NK-92 (cell line): ENCODE results near the gene NUDT7.

Experiments used
- DNase-seq: peaks from one replicate; lab custom pipeline; 2025; ENCODE audit not compliant: unreplicated experiment; lab: John Stamatoyannopoulos, UW

The NUDT7 gene

DNA sequence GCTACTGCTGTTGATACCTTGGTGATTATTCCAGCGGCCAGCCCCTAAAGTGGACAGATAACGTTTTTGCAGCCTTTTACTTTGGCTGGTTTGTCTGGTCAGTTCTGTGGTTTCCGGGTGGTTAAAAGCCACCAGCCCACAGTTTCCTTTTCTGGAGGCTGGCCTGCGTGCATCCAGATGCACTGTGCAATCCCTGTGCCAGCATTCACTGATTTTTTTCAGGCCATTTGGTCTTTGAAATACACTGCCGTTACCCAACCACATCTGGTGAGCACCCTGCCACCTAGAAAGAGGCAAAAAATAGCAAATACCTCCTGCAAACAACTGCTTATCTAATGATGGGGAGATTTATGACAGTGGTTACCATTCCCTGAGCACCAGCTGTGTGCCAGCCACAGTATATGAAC, 797 bp downstream of the NUDT7 start:
- no peak for DNase-seq

GRCh38 chr16:77724174-77724573, 1.9 kb downstream of the NUDT7 start:
- DNase-seq, result no peak

GRCh38 chr16:77729951-77730350, 7.6 kb downstream of the NUDT7 start:
- DNase-seq, result no peak

DNA sequence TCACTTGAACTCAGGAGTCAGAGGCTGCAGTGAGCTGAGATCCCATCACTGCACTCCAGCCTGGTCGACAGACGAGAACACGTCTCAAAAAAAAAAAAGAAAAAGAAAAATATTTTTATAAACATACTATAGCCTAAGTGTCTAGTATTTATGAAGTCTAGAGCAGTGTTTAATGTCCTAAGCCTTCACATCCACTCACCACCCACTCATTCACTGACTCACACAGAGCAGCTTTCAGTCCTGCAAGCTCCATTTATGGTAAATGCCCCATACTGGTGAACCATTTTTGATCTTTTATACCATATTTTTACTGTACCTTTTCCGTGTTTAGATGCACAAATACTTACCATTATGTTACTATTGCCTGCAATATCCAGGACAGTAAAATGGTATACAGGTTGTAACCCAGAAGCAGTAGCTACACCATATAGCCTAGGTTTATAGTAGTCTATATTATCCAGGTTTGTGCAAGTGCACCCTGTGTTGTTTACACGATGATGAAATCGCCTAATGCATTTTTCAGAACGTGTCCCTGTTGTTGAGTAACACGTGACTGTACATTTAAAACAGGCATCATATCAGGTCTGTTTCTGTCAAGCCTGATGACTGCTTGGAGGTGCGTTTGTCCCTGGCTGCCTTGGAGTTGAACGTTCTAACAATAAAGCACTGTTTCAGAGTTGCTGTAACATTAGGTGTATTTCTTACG, 10.1 kb downstream of the NUDT7 start:
- DNase-seq, result no peak

DNA sequence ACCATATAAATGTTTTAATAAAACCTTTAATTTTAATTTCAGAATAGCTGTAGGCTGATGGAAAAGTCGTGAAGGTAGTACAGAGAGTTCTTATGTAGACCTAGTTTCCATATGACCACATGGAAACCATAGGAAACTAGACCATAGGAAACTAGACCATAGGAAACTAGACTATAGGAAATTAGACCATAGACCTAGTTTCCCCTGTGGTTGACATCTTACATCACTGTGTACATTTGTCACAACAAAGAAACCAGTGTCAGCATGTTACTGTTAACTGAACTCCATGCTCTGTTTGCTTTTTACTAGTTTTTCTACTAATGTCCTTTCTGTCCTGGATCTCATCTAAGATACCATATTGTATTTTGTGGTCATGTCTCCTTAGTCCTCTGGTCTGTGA, 14.6 kb downstream of the NUDT7 start:
- no peak for DNase-seq

DNA sequence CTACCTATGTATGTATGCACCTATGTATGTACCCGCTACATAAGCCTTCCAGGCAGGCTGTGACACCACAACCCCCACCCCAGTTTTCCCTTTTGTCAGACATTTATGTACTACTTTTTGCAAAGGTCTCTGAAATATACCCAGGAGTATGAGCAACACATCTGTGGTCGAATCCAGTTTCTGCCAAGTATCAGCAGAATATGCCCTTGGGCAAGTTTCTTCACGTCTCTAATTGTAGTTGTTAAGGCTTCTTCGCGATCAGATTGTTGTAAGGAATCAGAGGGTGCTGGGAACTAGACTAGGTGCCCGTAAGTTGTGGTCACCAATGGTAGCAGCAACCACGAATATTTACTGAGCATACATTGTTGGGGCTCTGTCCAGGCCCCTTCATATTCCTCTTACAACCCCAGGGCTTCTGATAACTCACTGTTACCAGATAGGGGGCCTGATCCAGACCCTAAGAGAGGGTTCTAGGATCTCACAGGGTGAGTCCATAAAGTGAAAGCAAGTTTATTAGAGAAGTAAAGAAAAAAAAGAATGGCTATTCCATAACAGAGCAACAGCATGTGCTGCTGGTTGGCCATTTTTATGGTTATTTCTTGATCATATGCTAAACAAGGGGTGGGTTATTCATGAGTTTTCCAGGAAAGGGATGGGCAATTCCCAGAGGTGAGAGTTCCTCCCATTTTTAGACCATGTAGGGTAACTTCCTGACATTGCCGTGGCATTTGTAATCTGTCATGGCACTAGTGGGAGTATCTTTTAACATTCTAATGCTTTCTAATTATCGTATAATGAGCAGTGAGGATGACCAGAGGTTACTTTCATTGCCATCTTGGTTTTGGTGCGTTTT, 16.6 kb downstream of the NUDT7 start:
- no peak for DNase-seq

- no peak for DNase-seq
Measured at GRCh38 chr16:77739559-77739892, 17.2 kb downstream of the NUDT7 start.

DNA sequence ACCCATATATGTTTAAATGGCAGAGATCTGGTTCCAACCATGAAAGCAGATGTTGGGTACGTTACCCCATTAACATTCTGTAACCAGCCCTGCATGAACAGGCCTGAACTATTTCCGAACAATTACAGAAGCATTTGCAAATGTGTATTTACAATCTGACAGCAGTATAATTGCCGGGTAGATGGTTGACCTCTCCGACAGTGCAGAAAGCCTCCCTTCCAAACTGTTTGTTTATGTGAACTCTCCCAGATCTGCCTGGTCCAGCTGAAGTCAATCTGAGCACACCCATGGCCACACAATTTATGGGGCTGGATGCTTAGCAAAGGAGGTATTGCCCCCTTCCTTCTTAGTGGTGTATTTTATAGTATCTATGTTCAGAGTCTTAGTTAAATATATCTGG, 21.8 kb downstream of the NUDT7 start:
- no peak for DNase-seq

DNA sequence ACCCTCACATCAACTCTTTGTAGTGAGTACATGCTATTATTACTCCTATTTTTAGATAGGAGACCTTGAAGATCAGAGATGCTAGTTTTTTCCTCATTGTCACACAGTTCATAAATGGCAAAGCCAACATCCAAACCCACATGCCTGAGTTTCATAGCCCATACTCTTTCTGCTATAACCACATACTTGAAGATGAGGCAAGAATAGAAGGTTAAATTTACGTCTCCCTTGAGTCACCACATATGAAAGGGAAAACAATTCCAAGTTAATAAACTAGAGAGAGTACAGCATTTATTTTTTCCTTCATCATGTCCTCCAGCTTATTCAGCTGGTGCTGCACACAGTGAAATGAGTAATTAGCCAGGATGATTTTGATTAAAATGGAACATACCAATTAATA, 23.7 kb downstream of the NUDT7 start:
- no peak for DNase-seq

- no peak for DNase-seq
Measured at GRCh38 chr16:77748421-77749005, 26.2 kb downstream of the NUDT7 start.

GRCh38 chr16:77749415-77749814, 27.1 kb downstream of the NUDT7 start:
- no peak for DNase-seq

GRCh38 chr16:77758046-77758445, 35.7 kb downstream of the NUDT7 start:
- DNase-seq, result no peak

DNA sequence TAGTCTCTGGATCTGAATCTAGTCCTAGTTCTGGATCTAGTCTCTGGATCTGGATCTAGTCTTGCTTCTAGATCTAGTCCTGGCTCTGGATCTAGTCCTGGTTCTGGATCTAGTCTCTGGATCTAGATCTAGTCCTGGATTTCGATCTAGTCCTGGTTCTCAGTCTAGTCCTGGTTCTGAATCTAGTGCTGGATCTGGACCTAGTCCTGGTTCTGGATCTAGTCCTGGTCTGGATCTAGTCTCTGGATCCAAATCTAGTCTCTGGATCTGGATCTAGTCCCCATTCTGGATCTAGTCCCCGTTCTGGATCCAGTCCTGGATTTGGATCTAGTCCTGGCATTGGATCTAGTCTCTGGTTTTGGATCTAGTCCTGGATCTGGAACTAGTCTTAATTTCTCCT, 36.2 kb downstream of the NUDT7 start:
- no peak for DNase-seq

DNA sequence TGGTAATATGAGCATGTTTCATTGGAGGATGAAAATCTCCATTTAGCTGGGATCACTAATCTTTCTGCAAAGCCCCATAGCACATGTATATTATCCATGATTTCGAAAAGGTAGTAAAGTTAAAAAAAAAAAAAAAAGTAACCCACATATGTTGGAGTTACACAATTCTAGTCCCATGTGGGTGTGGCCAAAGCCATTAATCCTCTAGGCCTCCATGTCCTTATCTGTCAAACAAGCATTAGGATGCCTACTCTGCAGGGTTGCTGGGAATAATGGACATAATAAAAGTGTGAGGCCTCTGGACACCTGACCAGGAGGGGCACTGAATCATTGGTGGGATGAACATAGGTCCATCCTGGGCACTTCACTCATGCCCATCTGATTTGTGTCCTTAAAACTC, 36.9 kb downstream of the NUDT7 start:
- no peak for DNase-seq

DNA sequence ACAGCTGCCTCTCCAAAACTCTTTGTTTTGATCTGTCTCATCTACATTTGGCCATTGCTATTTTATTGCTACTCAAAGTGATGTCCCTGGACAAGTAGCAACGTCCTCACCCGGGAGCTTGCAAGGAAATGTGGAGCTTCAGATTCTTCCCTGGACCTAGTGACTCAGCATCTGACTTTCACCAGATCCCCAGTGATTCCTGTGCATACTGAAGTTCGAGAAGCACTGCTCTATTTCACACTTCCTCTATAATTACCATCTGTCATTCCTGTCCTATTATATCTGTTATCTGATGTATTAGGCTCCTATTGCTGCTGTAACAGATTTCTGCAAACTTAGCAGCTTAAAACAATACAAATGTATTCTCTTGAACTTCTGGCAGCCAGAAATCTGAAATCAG, 37.5 kb downstream of the NUDT7 start:
- no peak for DNase-seq

GRCh38 chr16:77760800-77761199, 38.5 kb downstream of the NUDT7 start:
- DNase-seq, result no peak

DNA sequence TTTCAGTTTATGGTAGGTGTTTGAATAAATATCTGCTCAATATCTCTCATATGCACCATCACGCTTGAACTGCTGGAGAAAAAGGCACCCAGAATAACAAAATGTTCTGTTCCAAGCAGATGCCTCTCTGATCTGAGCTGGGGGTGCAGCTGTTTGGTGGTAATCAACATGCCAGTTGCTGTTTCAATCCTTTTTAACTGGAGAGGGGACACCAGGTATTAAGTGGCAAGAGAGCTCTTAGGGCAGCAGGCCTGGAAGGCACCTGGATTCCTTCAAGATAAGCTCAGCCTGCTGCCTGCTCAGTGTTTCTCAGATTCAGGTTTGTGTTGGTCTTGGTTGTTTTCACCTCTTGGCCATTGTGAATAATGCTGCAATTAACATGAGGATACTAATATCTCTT, 38.9 kb downstream of the NUDT7 start:
- DNase-seq, result no peak

DNA sequence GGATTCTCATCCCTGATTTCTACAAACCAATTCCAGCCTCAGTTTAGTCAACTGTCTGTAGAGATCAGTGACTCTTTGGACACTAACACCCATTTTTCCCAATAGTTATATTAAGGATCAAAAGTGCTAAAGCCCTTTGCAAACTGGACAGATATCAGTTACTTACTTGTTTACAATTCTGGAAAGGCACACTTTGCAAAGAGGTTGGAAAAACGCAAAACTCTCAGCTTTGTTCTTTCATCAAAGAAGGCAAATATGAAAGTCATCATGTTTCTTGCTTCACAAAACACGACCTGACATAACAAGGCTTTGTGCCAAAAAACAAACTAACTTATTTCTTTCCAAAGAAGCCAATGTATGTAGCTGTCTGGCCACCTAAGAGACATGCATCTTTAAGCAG, 39.9 kb downstream of the NUDT7 start:
- no peak for DNase-seq

DNA sequence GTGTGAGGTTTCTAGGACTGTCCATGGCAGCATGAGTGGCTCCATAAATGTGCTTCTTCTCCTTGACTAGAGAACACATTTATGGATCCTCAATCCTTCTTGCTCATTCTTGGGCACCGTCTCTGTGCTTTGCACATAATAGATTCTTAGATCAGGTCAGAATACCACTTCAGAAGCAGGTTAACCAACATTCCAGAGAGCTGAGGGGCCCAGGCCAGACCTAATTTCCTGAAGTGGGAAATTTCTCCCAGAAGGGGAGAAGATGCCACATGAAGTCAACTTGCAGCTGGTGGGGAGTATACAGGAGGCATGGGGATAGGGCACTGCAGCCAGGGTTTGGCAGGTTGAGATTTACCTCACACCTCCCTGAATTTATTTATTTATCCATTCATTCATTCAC, 41.7 kb downstream of the NUDT7 start:
- DNase-seq, result no peak

DNA sequence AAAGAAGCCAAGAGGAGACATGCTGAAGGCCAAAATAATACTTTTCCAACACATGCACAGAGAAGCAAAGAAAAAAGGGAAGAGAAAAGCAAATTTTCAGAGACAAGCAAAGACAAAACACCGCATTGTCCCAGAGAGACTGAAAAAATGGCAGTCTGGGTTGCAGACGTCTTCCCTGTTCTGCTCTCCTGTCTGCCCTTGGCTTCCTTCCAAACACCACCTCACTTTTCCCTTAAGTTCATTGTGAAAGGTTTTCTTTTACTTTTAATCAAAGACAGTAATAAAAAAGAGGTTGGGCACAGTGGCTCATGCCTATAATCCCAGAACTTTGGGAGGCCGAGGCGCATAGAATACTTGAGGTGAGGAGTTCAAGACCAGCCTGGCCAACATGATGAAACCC, 44.9 kb downstream of the NUDT7 start:
- no peak for DNase-seq

GRCh38 chr16:77767826-77768225, 45.5 kb downstream of the NUDT7 start:
- DNase-seq, result no peak
